Kidney epithelial cell (primary cell): ENCODE data around the gene RAB25. TPM values are rescaled to one million over a fixed set of nuclear protein-coding genes. Genes with fewer than 3 reads are reported as not detected.
"Not testable (repeated sequence)": the region's sequence is repeated elsewhere in the genome, so short reads cannot be mapped to it uniquely, and the experiment has no call there.

Experiments used
- DNase-seq: peaks from one replicate; pipeline ENCODE4 v3.0.0-alpha.2; 2010; ENCODE audit warnings: low read depth
- H3K27me3 ChIP-seq: 2 replicates; pipeline ENCODE4 v1.6.0; 2011; ENCODE audit warnings: low read length; ENCODE audit not compliant: control insufficient read depth, insufficient read depth
- H3K36me3 ChIP-seq: 2 replicates; pipeline ENCODE4 v1.5.1; 2011; ENCODE audit warnings: low read length; ENCODE audit not compliant: control insufficient read depth, insufficient read depth
- H3K4me3 ChIP-seq: 2 replicates; pipeline ENCODE4 v1.5.1; 2011; ENCODE audit warnings: low read depth, mild to moderate bottlenecking, control low read depth, low read length
- CTCF ChIP-seq: IDR thresholded peaks from 2 replicates; pipeline ENCODE4 v1.5.1; 2011; ENCODE audit warnings: mild to moderate bottlenecking, moderate library complexity, low read length, control low read depth, inconsistent platforms; ENCODE audit not compliant: insufficient read depth, poor library complexity, severe bottlenecking
- total RNA-seq: library from RNA; depleted of rRNA; stranded (reverse); fragments of >200 nt; gene quantifications from 2 replicates; pipeline ENCODE4 v1.2.3, GENCODE V29; 2015

RAB25 gene
- total RNA-seq, 1 donor from 2014 or later = 30.4 TPM

GRCh38 chr1:156114101-156114918 is 53.4 kb downstream of the RAB25 start, which contains the start of gene LMNA:
TSS of gene LMNA (plus strand) at chr1:156114711. CDS start at chr1:156114919, 208 bp downstream.
- TF ChIP-seq CTCF = no peak
- Histone ChIP-seq H3K4me3 (peak within 1 kb of the TSS; percentile 67), H3K27me3 (no peaks in the 10 kb centered on the region), H3K36me3 (no peaks in the 10 kb centered on the region)
- peak; percentile 88 for DNase-seq

GRCh38 chr1:156114919-156115513 is 54.1 kb downstream of the RAB25 start:
- peak overlapping the region; percentile 67 for H3K4me3 ChIP-seq
- H3K36me3 ChIP-seq = no peaks in the 10 kb centered on the region
- no peak for TF ChIP-seq CTCF
- no peaks in the 10 kb centered on the region for H3K27me3 ChIP-seq
- DNase-seq = no peak

GRCh38 chr1:156115514-156116374 is 54.8 kb downstream of the RAB25 start:
- TF ChIP-seq CTCF = no peak
- no peak for DNase-seq
- peak overlapping the region; percentile 67 for H3K4me3 ChIP-seq
- H3K27me3 ChIP-seq = no peaks in the 10 kb centered on the region
- no peaks in the 10 kb centered on the region for H3K36me3 ChIP-seq

- H3K36me3 ChIP-seq, H3K27me3 ChIP-seq, DNase-seq: not testable (repeated sequence)
- peak overlapping the region; percentile 67 for H3K4me3 ChIP-seq
Measured at GRCh38 chr1:156116731-156117130, 55.8 kb downstream of the RAB25 start.

GRCh38 chr1:156117414-156118176 is 56.6 kb downstream of the RAB25 start:
- Histone ChIP-seq H3K27me3 (no peaks in the 10 kb centered on the region), H3K4me3 (peak overlapping the region; percentile 2), H3K36me3 (no peaks in the 10 kb centered on the region)
- no peak for DNase-seq
- TF ChIP-seq CTCF = no peak
